ENCODE data around the gene CSNK1A1.
"Not testable (repeated sequence)": the region's sequence is repeated elsewhere in the genome, so short reads cannot be mapped to it uniquely, and the experiment has no call there.

CSNK1A1 gene

GRCh38 chr5:149456597-149457392, 94.4 kb downstream of the CSNK1A1 start:
- DNase-seq (ENCODE audit: low read depth in 2 of 2), result no peak

- DNase-seq (ENCODE audit: low read depth in 2 of 2), result no peak
These were observed 95.3 kb downstream of the CSNK1A1 start for GRCh38 chr5:149455889-149456409.

DNA sequence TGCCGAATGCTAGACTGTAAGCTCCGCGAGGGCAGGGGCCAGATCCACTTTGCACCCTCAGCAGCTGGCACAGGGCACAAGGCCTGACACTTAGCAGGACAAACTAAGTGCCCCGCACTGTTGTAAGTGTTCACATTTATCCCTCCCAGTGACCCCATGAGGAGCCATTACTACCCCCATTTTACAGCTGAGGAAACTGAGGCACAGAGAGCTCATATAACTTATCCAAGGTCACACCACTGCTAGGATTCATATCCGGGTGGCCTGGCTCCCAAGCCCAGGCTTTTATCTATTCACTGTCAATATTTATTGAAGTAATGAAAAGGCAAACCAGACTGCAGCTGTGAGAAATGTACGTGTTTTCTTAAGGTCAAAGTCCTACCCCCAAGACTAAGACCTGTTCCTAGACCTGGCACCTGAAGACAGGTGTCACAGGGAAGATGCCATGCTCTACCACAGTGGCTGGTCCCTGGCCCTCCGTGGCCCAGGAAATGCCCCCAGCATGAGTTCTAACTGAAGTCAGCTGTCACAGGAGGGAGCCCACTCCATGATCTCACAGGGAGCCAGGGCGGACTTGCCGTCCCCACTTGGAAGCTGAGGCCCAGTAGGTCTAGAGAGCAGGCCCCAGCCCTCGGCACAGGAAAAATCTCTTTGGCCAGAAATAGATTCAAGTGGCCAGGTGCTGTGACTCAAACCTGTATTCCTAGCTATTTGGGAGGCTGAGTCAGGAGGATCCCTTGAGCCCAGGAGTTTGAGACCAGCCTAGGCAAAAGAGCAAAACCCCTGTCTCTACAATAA, 97.4 kb downstream of the CSNK1A1 start:
- no peak for DNase-seq (ENCODE audit: low read depth in 2 of 2)

DNA sequence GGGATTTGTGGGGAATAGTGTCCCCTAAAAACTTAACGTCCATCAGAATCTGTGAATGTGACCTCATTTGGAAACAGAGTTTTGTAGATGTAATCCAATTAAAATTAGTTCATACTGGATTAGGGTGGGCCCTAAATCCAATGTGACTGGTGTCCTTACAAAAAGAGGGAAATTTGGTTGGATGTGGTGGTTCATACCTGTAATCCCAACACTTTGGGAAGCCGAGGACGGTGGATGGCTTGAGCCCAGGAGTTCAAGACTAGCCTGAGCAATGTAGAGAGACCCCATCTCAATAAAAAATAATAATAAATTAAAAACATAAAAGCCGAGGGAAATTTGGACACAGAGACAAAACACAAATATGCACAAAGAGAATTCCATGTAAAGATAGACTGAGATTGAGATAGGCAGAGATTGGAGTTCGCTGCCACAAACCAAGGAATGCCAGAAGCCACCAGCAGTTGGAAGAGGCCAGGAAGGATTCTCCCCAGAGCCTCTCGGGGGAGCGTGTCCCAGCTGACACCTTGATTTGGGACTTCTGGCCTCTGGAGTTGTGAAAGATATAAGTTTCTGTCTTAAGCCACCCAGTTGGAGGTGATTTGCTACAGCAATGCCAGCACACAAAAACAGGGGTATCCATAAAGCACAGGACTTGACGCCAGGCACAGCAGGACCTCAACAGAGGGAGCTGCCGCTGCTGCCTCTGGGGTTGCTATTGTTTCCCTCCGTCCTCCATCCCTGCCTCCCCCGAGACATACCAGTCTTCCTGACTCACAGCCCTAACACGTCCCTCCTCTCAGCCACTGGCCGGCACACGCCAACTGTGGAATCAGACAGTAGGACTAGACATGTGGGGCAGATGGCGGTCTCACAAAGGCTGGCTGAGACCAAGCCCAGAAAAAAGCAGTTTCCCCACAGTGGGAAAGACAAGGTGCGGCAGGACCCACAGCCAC, 98.3 kb downstream of the CSNK1A1 start:
- no peak for DNase-seq (ENCODE audit: low read depth in 2 of 2)

DNA sequence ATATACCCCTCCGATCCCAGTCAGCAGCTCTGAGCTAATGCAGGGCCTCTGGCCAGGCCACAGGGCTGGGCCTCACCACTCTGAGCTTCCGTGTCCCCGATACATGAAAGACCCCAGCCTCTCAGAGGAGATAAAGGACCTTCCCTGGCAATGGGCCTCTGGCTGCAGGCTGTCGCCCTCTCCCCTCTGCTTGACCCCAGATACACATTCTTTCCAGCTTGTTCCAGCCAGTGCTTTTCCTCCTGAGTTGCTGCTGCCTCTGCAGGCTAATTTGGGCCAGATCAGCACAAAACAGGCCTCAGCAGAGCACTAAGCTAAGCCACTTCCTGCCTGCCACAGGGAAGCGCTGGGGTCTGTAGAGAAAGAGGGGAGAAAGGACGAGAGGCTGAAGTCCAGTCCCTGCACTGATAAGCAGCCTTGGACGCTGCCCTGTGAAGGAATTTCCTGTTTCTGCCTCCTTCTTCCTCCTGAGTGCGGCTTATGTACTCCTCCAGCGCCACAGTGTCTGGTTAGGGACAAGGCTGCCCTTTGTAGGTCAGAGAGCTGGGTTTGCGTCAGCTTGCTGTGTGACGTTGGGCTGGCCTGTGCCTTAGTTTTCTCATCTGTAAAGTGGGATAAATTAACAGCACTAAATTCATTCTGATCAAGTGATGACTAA, 99.1 kb downstream of the CSNK1A1 start:
- DNase-seq (ENCODE audit: low read depth in 2 of 2), result no peak

DNA sequence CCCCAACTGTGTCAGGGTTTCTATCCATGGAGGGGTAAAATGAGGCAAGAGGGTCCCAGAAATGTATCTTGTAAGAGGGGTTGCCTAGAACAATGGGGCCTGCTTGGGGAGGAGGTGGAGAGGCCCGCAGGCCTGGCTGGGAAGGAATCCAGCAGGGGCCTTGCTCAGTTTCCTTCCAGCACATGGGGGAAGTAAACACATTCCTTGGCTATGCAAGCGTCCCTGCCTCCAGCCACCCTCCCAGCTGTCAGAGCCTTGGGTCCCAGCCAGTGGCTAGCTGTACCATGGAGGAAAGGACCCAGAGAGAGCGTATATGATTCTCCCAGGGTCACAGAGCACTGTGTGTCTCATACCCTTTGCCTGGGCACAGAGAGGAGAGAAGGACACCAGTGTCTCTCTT, 101.0 kb downstream of the CSNK1A1 start:
- no peak for DNase-seq (ENCODE audit: low read depth in 2 of 2)

- no peak for DNase-seq (ENCODE audit: low read depth in 2 of 2)
These were observed 102.2 kb downstream of the CSNK1A1 start for GRCh38 chr5:149448831-149449714.

- DNase-seq (ENCODE audit: low read depth in 2 of 2), result no peak
These were observed 102.8 kb downstream of the CSNK1A1 start for GRCh38 chr5:149448431-149448830.

DNA sequence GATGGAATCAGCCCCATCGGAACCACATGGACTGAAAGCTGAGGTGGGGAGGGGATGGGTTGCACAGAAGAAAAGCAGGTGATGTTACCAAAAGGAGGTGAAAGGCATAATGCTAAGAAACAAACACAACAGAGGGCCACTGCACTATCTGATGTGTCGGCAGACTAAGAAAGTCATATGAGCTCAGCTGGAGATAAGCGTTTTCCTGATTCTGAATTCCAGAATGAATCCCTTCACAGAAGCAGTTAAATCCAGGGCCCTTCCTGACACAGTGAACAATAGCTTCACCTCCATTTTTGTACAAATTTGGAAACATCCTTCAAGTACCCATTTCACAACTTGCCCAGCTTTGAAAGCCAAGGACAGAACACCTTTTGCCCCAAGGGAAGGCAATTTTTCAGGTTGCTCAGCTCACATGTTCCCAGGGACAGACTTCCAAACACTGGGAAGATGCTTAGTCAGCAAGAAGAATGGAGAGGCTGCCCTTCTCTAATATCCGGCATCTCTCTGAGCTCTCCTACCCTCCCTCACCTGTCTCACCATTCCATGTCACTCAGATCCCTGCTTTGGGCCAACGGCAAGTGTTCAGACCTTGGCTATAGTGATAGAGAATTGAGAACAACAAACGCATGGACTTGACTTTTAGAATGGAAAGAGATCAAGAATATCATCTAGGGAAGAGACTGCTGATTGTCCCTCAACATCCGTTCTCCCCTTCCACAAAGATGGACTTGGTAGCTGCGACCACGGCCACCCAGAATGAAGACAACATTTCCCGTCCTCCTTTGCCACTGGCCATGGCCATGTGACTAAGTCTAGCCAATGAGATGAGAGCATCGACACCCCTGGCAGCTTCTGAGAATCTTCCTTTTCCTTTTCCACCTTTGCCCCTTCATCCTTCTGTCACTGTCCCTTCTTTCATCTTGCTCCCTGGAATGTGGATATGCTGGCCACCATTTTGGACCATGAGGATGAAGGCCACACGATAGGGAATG, 103.6 kb downstream of the CSNK1A1 start:
- no peak for DNase-seq (ENCODE audit: low read depth in 2 of 2)

DNA sequence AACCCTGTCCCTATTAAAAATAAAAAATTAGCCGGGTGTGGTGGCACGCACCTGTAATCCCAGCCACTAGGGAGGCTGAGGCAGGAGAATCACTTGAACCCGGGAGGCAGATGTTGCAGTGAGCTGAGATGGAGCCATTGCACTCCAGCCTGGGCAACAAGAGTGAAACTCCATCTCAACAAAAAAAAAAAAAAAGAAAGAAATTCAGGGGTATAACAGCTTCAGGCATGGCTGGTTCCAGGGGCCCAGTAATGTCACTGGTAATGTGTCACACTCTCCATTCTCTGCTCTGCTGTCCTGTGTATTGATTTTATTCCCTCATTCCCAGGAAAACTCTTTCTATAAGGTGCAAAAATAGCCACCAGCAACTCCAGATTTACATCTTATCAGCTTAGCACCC, 104.4 kb downstream of the CSNK1A1 start:
- DNase-seq (ENCODE audit: low read depth in 2 of 2), result not testable (repeated sequence)

GRCh38 chr5:149445739-149446369, 105.4 kb downstream of the CSNK1A1 start:
- no peak for DNase-seq (ENCODE audit: low read depth in 2 of 2)

- DNase-seq (ENCODE audit: low read depth in 2 of 2), result no peak
These were observed 105.9 kb downstream of the CSNK1A1 start for GRCh38 chr5:149445343-149445738.

DNA sequence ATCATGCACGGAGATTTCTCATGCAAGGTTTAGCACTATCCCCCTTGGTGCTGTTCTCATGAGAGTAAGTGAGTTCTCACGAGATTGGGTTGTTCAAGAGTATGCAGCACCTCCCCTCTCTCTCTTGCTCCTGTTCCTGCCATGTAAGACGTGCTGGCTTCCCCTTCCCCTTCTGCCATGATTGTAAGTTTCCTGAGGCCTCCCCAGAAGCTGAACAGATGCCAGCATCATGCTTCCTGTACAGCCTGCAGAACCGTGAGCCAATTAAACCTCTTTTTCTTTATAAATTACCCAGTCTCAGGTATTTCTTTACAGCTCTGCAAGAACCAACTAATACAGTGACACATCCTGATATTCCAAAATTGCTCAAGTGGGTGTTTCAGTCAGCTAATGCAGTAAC, 106.8 kb downstream of the CSNK1A1 start:
- DNase-seq (ENCODE audit: low read depth in 2 of 2), result not testable (repeated sequence)

DNA sequence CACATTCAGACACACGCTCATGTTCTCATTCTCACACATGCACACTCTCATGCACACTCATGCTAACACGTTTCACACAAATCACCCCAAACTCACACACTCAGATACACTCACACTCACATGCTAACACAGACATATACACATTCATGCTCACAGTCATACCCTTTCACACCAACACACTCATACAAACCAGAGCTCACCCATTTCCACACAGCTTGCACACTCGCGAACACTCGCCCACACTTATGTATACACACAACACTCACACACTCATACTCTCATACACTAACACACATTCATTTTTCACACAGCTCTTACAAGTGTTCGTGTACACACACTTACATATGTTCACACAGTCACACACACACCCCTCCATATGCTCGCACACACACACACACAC, 108.0 kb downstream of the CSNK1A1 start:
- no peak for DNase-seq (ENCODE audit: low read depth in 2 of 2)

DNA sequence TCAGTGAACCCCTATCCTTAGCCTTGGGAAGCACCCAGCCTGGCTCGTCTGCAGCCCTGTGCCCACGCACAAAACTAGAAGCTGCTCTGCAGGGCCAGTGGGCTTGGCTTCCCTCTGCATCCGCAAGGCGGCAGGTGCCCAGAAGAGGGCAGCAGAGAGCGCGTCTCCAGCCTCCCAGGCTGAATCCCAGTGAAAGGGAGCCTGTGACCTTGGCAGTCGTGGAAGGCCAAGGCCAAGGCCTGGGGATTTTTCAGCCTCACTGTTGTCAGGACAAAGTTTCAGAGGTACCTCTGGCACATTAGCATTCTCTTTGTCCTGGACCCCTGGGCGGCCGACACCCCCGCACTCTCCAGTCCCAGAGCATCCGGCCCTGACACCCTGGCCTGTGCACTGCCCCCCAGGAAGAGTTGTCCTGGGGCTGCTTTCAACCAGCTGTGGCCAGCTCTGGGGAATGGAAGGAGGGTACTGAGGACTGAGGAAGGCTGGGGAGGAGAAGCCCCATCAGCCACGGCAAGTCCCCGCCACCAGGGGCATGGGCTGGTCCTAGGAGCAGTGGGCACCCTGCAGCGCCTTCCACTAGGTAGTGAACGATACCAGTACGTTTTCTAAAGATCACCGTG, 108.6 kb downstream of the CSNK1A1 start:
- DNase-seq (ENCODE audit: low read depth in 2 of 2), result peak; percentile 38 to 46

Measured in stimulated activated CD8-positive, alpha-beta memory T cell treated with anti-CD3 and anti-CD28 coated beads, Interleukin-2, amount 100 ng/mL, for 1 hour (primary cell).